ENCODE results near the gene AGAP9.
"Not testable (repeated sequence)": the region's sequence is repeated elsewhere in the genome, so short reads cannot be mapped to it uniquely, and the experiment has no call there.

GRCh38 chr10:47482367-47482766 lies 41.1 kb downstream of the AGAP9 start:
- not testable (repeated sequence) for TF ChIP-seq CTCF (IDR thresholded peaks at IDR 0.05; ENCODE audit: low read depth, low read length, poor library complexity, severe bottlenecking); EZH2phosphoT487 (IDR thresholded peaks at IDR 0.05; ENCODE audit: borderline replicate concordance, low read length)

Data from DOHH2 (cell line).